GM21447 (cell line): ENCODE results near the gene ARHGAP31.
"Not testable (repeated sequence)": the region's sequence is repeated elsewhere in the genome, so short reads cannot be mapped to it uniquely, and the experiment has no call there.

Source experiments
- ATAC-seq: cut with Tn5 transposase; IDR thresholded peaks from one replicate; pipeline ENCODE4 v1.9.1; 2021; ENCODE audit not compliant: unreplicated experiment

ARHGAP31 gene

DNA sequence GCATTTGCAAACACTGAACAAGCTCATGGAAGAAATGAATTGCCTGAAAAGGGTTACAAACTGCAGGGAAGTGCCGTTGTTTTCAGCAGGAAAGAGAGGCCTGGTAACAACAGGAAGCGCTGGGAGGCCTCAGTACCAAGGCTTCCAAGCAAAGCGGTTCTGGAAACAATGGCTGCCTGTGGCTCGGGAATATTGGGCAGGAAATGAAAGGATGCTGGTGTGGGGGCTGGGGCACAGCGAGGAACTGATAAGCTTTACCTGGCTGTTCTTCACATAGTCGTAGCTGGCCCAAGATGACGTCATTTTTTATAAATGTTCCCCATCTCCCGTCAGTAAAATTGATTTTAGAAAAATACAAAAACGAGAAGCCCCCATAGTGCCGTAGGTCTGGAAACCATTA lies 55.9 kb downstream of the ARHGAP31 start:
- ATAC-seq = no peak

DNA sequence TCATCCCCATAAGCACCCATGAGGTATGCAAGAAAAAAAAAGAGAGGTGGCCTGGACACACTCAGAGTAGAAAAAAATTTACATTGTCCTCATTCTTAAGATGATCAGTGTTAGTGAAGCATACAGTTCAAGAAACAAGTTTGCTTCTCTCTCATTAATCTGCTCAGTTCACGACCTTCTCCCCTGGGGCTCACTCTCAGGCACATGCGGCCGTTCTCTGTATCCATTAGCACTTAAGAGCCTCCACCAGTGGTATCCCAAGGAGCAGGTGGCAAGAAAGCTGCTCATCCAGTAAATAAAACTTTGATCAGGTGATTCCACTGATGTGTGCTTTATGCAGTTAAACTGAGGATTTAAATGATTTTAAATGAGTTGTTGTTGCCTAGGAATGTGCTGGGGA lies 57.4 kb downstream of the ARHGAP31 start:
- ATAC-seq = no peak

DNA sequence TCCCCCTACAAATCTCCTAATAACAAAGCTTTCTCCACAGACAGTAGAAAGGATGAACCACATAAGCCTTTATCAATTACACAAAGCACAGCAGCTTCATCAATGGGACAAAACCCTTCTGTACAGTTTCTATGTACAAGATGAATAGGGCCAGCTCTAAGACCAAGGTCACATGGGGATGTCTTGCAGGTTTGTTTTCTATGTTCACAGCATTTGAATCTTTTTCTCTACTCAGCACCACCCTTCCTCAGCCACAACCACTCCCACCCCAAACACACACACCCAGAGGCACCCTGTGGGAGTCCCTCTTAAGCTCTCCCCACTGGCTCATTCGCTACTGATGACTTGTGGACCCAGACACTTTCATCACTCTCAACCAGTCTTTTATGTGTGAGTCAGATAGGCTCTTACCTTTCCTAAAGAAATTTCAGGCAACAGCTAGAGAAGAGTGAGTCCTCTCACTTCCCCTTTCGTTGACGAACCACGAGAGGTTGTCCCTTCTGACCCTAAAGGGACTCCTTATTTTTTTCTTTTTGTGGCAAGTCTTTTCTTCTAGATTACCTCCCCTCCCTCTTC lies 57.9 kb downstream of the ARHGAP31 start:
- peak; percentile 97 for ATAC-seq

DNA sequence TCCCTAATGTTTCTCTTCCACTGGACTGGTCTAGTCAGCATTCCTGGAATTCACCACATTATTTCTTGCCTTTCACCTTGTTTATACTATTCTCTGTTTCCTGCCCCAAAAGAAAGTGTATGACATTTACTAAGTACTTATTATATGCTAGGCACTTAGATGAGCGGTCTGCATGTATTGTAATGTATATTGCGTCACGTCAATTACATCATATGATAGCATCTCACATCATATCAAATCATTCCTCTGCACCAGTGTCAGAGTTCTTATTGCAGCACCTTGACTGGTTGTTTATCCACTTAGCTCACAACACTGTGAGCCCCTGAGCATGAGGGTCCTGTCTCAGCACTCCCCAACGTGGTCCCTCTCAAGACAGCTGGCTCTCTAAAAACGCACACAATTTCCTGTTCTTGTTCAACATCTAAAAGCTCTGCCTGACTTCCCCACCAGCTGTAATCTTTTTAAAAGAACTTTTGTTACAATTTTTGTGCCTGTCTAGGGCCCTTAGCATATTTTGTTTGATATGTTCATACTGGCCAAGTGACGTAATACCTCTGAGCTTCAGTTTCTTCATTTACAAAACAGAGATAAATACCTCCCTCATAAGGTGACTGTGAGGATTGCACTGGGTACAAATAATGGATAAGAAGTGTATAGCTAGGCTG lies 58.8 kb downstream of the ARHGAP31 start:
- ATAC-seq = no peak

DNA sequence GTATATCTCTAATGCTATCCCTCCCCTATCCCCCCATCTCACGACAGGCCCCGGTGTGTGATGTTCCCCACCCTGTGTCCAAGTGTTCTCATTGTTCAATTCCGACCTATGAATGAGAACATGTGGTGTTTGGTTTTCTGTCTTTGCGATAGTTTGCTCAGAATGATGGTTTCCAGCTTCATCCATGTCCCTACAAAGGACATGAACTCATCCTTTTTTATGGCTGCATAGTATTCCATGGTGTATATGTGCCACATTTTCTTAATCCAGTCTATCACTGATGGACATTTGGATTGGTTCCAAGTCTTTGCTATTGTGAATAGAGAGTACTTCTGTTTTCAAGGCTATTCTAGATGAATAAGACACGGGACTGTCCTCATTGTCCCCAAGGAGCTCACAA lies 61.4 kb downstream of the ARHGAP31 start:
- ATAC-seq = not testable (repeated sequence)

DNA sequence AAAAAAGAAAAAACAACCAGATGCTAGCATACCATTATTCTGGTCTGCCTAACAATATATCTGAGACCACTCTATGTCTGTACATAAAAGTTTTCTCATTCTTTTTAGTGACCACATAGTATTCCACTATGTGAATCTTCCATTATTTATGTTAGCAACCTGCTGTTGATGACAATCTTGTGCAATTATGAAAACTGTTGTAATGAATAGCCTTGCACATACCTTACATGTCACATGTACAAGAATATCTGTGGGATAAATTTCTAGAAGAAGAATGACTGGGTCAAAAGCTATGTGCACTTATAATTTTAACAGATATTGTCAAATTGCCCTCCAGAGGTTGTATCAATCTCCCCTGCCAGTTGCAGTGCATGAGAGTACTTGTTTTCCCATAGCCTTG lies 62.5 kb downstream of the ARHGAP31 start:
- no peak for ATAC-seq

DNA sequence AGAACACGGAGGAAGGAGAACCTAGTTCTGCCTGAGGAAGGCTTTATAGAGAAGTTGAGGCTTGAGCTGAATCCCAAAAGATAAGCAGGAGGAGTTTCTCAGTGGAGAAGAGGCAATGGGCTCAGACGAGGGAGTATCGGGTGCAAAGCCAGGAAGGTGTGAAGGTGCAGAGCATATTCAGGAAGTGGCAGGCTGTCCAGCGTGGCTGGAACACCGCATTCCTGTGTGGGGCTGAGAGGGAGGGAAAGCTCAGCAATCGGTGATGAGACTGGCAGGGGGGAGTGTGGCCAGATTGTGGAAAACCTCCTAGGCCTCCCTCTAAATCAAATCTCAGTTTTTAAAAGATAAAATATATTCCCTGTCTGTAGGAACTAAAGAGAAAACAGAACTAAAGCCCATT lies 63.0 kb downstream of the ARHGAP31 start:
- no peak for ATAC-seq

DNA sequence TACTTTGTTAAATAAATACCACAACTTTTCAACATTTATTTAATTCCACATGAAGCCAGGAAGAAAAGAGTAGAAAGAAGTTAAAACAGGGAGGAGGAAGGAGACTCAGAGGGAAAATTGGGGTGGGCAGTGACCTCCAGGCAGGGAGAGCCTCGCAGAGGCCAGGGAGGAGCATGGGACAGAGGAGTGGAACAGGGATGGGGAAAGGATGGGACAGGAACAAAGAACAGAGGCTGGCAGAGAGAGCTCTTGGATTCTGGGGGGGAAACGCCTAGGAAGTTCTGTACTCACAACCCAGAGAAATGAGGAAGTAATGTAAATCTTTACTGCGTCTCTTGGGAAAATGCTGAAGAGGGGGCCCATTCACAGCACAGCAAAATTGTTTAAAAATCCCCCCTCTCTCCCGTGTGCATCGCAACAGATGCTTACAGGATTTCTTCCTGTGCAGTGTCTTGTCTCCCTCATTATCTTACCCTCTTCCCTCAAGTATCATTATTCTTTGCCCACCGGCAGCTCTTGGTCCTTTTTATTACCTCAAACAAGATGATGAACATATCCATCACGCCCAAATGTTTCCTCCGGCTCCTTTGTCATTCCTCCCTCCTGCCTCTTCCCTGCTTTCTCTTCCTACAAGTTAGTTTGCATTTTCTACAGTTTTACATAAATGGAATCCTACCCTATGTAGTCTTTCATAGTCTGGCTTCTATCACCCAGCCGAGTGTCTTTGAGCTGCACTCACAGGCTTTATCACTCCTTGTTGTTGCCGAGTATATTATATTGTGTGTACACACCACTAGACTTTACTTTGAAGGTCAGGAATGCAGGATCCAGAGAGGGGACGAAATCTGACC lies 65.5 kb downstream of the ARHGAP31 start:
- no peak for ATAC-seq

DNA sequence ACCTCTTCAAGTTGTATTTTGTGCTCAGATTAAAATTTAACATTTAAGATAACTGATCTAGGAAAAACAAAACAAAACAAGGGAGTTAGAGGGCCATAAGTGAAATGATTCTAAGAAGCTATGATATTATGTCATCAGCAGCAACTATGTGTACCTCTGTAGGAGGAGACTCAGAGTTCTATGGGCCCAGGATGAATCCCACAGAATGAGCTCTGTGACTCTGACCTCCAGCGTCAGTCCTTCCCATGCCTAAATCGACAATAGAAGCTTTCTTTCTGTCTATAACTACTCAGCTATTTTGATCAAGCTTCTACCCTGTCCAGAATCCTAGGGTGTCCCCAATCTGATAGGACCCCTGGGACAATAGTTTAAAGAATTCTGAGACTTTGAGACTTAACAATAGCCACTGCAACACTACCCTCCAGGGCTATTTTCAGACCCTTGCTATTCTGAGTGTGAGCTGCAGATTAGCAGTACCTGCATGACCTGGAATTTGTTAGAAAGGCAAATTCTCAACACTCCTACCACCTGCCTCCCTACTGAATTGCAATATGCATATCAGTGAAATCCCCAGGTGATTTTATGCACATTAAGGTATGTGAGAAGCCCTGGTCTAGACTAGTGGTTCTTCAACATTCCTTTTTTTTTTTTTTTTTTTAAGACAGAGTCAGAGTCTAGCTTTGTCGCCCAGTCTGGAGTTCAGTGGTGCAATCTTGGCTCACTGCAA lies 66.7 kb downstream of the ARHGAP31 start:
- no peak for ATAC-seq

DNA sequence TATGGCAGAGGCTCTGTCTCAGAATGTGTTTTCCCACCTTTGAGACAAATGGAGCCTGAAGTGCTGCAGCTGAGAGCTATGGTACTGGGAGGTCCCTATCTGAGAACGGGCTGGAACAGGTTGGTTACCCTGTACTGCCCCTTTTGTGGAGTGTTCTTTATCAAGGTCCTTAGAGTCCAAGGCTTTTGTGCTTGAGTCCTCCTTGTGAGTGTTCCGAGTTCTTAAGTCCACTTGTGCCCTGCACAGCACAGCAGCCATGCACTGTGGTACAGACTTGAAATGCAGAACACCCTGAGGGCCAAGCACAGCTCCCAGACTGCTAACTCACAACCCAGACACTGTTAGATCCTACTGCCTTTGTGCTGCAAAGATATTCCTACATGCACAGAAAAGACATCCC lies 67.8 kb downstream of the ARHGAP31 start:
- no peak for ATAC-seq

DNA sequence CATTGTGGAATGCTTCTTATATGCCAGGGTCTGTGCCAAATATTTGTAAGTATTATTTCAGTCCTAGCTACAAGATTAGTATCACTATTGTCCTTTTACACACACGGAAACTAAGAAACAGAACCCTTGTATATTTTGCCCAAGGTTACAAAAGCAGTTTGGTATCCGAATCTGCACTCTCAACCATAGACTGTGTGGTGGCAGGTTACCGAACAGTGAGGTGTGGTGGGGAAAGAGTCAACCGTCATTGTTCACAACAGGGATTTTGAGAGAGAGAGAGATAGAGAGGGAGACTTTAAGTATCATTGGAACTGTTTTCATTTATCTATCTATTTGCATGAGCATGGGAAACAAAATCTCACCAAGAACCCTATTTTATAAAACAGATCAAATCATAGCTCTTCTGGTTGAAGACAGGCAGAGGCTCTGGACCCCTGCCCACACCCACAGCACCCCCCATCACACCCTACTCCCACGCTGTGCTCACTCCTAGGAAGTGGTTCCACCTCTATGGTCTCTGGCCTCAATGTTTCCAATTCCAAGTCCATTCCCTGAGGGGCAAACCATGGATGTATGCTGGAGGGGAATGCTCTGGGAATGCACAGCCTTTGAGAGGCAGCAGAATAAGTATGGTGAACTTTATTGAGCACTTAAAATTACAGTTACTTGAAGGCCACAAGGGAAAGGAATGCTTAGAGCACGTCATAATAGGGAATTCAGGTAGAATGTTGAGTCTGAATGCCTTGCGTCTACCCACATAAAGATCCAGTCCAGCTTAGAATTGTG lies 69.0 kb downstream of the ARHGAP31 start:
- no peak for ATAC-seq

DNA sequence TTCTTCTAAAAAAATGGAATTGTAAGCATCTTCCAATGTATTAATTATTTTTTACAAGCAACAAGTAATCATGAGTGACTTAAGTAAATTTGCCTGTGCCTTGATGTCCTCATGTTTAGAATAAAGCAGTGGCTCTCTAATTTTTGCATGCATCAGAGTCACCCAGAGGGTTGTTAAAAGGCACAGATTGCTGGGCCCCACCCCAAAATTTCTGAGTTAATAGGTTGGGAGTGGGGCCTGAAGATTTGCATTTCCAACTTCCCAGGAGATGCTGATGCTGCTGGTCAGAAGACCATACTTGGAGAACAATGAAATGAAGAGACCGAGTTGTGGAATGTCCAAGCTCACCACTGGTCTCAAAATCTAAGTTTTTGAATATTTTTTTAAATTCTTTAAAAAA lies 70.2 kb downstream of the ARHGAP31 start:
- ATAC-seq = no peak

DNA sequence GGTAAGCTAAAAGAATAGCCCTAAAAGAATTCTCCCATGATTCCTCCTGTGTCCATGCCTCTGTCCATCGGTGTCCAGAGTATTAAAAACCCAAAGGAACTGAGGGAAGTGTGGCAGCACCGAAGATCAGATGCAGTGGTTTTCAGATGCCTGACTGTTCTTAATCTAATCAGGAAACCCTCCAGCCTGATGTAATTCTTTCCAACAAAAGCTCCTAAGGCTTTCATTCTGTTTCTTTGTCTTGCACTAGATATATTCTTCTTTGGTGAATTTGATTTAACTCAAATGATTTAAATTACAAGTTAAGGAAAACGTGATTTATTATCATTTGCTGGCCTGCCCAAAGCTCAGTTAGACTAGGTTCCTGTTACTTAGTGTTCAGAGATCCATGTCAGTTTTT lies 71.2 kb downstream of the ARHGAP31 start:
- ATAC-seq = no peak

DNA sequence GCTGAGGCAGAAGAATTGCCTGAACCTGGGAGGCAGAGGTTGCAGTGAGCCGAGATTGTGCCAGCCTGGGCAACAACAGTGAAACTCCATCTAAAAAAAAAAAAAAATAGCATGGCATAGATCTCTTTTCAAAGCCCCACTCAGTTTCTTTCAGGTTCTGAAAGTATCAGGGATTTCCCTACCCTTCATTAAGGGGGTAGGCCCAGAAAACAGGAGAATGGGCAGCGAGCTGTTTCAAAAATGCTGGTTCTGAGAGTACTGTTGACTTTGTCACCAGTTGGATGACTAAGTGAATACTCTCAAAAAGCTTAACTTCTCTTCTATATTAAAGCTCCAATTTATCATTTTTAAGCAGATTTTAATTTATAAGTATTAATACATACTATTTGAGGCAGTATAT lies 72.8 kb downstream of the ARHGAP31 start:
- no peak for ATAC-seq

DNA sequence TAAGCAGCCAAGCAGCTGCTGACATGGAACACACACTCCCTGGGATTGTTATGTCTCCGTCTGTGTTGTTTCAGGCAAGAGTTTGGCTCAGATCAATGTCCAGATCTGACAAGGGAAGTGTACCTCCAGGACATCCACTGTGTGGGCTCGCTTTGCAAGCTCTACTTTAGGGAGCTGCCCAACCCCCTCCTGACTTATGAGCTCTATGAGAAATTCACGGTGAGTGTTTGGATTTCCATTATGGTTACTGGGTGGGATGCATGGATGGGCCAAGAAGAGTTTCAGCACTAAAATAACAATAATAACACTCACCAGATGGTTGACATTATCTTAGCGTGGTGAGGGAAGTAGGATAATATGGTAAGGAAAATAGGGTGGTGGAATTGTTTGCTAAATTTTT lies 74.1 kb downstream of the ARHGAP31 start:
- no peak for ATAC-seq

DNA sequence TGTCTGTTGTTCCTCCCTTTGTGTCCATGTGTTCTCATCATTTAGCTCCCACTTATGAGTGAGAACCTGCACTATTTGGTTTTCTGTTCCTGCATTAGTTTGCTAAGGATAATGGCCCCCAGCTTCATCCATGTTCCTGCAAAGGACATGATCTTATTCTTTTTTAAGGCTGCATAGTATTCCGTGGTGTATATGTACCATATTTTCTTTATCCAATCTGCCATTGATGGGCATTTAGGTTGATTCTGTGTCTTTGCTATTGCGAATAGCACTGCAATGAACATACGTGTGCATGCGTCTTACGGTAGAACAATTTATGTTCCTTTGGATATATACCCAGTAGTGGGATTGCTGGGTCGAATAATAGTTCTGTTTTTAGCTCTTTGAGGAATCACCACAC lies 77.6 kb downstream of the ARHGAP31 start:
- ATAC-seq = not testable (repeated sequence)

DNA sequence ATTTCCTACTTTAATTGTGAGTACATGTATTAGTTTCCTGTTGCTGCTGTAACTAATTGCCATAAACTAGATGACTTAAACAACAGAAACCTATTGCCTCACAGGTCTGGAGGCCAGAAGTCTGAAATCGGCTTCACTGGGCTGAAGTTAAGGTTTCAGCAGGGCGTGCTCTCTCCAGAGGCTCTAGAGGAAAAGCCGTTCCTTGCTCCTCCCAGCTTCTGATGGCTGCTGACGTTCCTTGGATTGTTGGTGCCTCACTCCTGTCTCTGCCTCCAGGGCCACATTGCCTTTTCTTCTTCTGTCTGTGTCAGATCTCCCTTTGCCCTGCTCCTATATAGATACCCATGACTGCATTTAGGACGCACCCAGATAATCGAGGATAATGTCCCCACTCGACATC lies 80.9 kb downstream of the ARHGAP31 start:
- no peak for ATAC-seq

DNA sequence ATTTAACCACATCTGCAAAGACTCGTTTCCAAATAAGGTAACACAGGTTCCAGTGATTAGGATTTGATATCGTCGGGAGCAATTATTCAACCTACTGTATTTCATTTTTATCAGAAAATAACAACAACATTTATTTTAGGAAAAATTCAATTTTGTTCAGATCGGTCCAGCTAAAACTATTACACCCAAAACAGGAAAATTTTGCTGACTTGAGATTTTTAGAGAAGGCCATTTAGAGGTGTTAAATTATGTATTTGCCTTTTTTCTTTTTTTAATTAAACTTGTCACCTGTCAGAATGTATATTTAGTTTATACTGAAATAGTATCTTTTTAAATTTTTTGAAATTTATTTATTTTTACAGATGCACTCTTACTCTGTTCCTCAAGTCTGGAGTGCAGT lies 81.3 kb downstream of the ARHGAP31 start:
- ATAC-seq = no peak

DNA sequence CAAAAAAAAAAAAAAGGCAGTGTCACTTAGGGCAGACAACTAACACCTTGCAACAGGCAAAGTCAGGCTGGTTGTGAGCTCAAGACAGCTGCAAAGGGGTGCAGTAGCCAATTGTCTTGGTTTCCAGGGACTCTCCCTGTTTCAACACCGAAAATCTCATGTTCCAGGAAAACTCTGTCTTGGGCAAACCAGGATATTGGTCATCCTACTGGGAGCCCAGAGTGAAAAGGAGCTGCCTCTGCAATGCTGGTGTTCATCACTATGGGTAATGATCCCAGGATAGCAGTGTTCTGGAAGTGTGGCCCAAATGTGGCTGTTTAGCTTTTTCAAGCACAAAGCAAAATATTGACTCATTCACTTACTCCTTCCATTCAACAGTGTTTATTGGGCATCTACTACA lies 82.6 kb downstream of the ARHGAP31 start:
- no peak for ATAC-seq

DNA sequence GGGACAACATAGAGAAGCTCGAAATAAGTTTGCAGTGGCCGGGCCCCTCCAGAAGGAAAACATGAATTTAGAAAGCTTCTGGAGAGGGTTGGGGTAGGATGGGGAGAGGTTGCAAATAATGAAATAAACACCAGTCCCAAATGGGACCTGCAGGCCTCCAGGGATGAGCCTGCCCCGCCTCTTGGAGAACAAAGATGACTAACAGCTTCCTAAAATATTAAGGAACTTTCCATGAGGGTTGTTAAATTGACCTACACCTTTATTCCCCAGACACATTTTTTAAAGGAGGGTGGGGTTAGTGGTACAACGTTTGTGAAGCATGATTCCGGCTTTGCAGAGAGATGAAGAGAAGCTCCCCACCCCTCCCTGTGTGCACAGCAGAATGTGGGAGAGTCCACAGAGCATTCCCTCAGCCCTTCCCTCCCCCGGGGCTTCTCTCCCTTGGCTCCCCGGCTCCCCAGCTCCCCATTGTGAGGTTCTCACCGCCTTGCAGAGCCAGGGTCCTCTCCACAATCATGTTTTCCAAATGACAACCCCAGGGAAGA lies 84.1 kb downstream of the ARHGAP31 start:
- no peak for ATAC-seq

DNA sequence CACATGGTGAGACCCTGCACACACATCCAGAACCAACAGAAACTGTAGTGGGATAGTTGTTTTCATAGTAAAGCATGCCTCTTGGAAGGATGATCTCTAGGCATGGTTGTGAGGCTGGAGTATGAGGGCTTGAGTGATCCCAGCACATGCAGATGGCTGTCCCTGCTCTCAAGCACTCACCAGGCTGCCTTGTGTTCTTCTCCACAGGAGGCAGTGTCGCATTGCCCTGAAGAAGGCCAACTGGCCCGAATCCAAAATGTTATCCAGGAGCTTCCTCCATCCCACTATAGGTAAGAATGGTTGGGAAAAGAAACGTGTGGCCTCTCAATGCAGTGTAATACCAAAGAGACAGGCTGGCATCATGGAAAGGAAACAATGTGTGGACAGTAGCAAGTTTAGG lies 86.5 kb downstream of the ARHGAP31 start:
- no peak for ATAC-seq
